Epithelial cell of proximal tubule (primary cell): Measurements from ENCODE around the gene TTC28. TPM values are rescaled to one million over a fixed set of nuclear protein-coding genes. Genes with fewer than 3 reads are reported as not detected.
"Not testable (repeated sequence)": the region's sequence is repeated elsewhere in the genome, so short reads cannot be mapped to it uniquely, and the experiment has no call there.

Experiments
- DNase-seq: peaks from one replicate; pipeline ENCODE4 v3.0.0-alpha.2; 2011; ENCODE audit warnings: low read depth
- H3K4me3 ChIP-seq: 2 replicates; pipeline ENCODE4 v1.5.1; 2011; ENCODE audit warnings: low read depth, mild to moderate bottlenecking, low read length
- CTCF ChIP-seq: conservative IDR thresholded peaks from 2 replicates; pipeline ENCODE4 v1.5.1; 2012; ENCODE audit warnings: low read depth, mild to moderate bottlenecking, low read length
- total RNA-seq: library from RNA; depleted of rRNA; stranded (reverse); fragments of >200 nt; gene quantifications from 2 replicates; pipeline ENCODE4 v1.2.3, GENCODE V29; 2015

Gene TTC28
- total RNA-seq, 1 donor from 2014 or later, result 3.7 TPM

- TF ChIP-seq CTCF, result no peak
- DNase-seq, result no peak
- no peak overlapping the region for H3K4me3 ChIP-seq
These were observed 122.5 kb downstream of the TTC28 start for GRCh38 chr22:28557184-28557583.

GRCh38 chr22:28553108-28553866, 126.4 kb downstream of the TTC28 start:
- DNase-seq, H3K4me3 ChIP-seq: not testable (repeated sequence)

GRCh38 chr22:28548406-28548805, 131.2 kb downstream of the TTC28 start:
- no peak for DNase-seq
- no peak for TF ChIP-seq CTCF
- H3K4me3 ChIP-seq, result no peak overlapping the region

GRCh38 chr22:28547132-28547842, 132.4 kb downstream of the TTC28 start:
- H3K4me3 ChIP-seq, result no peak overlapping the region
- no peak for TF ChIP-seq CTCF
- no peak for DNase-seq

- DNase-seq, result no peak
- TF ChIP-seq CTCF, result no peak
- H3K4me3 ChIP-seq, result no peak overlapping the region
These were observed 135.2 kb downstream of the TTC28 start for GRCh38 chr22:28544431-28544868.

- no peak for DNase-seq
- no peak for TF ChIP-seq CTCF
- no peak overlapping the region for H3K4me3 ChIP-seq
These were observed 136.5 kb downstream of the TTC28 start for GRCh38 chr22:28542980-28543621.

- H3K4me3 ChIP-seq, result no peak overlapping the region
- TF ChIP-seq CTCF, result no peak
- DNase-seq, result no peak
These were observed 138.5 kb downstream of the TTC28 start for GRCh38 chr22:28541137-28541536.
